Left lung (tissue), 10 donors: ENCODE data around the gene BEST4. TPM values are rescaled to one million over a fixed set of nuclear protein-coding genes. Genes with fewer than 3 reads are reported as not detected.

Experiments
- ATAC-seq: fragments of 200-7000 bp; cut with Tn5 transposase; one replicate; pipeline ENCODE4 v1.9.1; 2020; ENCODE audit warnings: moderate library complexity
- DNase-seq, 4 donors: peaks; one replicate each; pipeline ENCODE4 v3.0.0-alpha.2; 2013 to 2020
- H3K27ac ChIP-seq, 2 donors: fragments of 200-600 bp; sonication (generic) in 1 of 2; one replicate each; pipeline versions ENCODE4 v1.5.0 to v1.8.0; 2020 to 2021
- H3K27me3 ChIP-seq, 2 donors: fragments of 200-600 bp; sonication (generic) in 1 of 2; one replicate each; pipeline versions ENCODE4 v1.5.0 to v1.8.0; 2020 to 2021
- H3K36me3 ChIP-seq, 2 donors: fragments of 200-600 bp; sonication (generic) in 1 of 2; one replicate each; pipeline versions ENCODE4 v1.5.0 to v1.8.0; 2020 to 2021
- H3K4me1 ChIP-seq, 2 donors: fragments of 200-600 bp; one replicate each; pipeline ENCODE4 v1.8.0; 2021
- H3K4me3 ChIP-seq, 2 donors: fragments of 200-600 bp; sonication (generic) in 1 of 2; one replicate each; pipeline versions ENCODE4 v1.5.0 to v1.8.0; 2020 to 2021; ENCODE audit warnings: mild to moderate bottlenecking in 1 of 2
- H3K9me3 ChIP-seq, 2 donors: fragments of 200-600 bp; sonication (generic) in 1 of 2; one replicate each; pipeline versions ENCODE4 v1.5.0 to v1.8.0; 2020 to 2021
- intact Hi-C, 2 donors: fragments of 100-400 bp; cut with DNase I; formaldehyde crosslinking; loops; one replicate each; pipeline versions ENCODE4 v1.11.2 to v1.14.2; 2022
- polyA plus RNA-seq, 6 donors: library from polyadenylated mRNA; unstranded; fragments of 120-200 nt; gene quantifications; one replicate each; pipeline ENCODE4 v1.2.1, GENCODE V29; 2013; ENCODE audit not compliant: insufficient read length in 6 of 6
- total RNA-seq, 2 donors: library from RNA; stranded (reverse); fragmentation: NEBNext Ultra II Directional; extraction: Animal tissue kit (Norgen Biotek cat#: 25700); gene quantifications; one replicate each; pipeline ENCODE4 v1.2.1, GENCODE V29; 2021
- TF ChIP-seq, protein P1 (sequence below), 2 donors: fragments of 200-600 bp; sonication (generic) in 1 of 2; IDR thresholded peaks; one replicate each; pipeline versions ENCODE4 v1.5.0 to v1.8.0; 2021; ENCODE audit warnings: antibody characterized with exemption in 2 of 2
- donor health status: DM: no; HTN: yes; CAD: no.
- donor health status: DM: no; HTN: no; CAD: no.

BEST4 gene
- total and polyA plus RNA-seq, 8 donors = 0.23 to 1.2 (median 0.90) TPM

DNA sequence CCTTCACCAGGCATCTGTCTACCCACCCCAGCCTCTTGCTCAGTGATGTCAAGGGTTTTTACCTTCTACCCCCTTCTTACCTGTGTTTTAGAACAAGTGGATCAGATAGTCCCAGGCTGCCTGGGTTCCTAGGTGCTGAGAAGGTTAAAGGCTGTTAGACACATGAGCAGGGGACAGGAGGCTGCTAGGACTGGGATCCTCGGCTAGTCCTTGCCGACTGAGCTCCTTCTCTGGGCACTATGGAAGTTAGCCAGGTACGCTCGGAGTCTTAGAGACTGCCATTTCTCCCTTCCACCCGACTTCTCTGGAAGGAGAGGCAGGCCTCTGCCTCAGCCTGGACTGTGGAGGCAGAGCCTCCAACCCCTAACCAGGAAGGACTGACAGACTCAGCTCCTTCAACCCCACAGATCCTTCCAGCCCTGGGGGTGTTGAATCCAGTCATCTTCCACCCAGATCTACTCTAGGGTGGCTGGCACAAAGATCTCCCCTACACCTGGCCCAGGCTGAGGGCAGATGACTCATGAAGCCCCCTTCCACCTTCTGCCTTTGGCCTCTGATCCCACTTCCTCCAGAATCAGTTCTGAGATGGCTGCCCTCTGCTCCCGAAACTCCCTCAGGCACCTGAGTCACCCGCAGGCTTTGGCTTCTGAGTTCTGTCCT, 18.9 kb upstream of the BEST4 start, which contains the start of gene DYNLT4:
Gene DYNLT4 (minus strand): TSS at position 648 of the 660 bp plus-strand sequence. CDS start 683 bp downstream, outside the sequence.
- intact Hi-C loops = no loop called here
- Histone ChIP-seq H3K27me3 (no peaks in the 10 kb centered on the region), H3K9me3 (no peaks in the 10 kb centered on the region), H3K4me1 (peaks cover 43 to 100% of the 10 kb centered on the region in 2 donors), H3K4me3 (peak within 1 kb of the TSS in 1 of 2 donors; percentile 25), H3K36me3 (peaks cover 0 to 51% of the 10 kb centered on the region in 2 donors), H3K27ac (peak within 1 kb of the TSS; percentile 97 to 99)
- TF ChIP-seq, protein P1, sequence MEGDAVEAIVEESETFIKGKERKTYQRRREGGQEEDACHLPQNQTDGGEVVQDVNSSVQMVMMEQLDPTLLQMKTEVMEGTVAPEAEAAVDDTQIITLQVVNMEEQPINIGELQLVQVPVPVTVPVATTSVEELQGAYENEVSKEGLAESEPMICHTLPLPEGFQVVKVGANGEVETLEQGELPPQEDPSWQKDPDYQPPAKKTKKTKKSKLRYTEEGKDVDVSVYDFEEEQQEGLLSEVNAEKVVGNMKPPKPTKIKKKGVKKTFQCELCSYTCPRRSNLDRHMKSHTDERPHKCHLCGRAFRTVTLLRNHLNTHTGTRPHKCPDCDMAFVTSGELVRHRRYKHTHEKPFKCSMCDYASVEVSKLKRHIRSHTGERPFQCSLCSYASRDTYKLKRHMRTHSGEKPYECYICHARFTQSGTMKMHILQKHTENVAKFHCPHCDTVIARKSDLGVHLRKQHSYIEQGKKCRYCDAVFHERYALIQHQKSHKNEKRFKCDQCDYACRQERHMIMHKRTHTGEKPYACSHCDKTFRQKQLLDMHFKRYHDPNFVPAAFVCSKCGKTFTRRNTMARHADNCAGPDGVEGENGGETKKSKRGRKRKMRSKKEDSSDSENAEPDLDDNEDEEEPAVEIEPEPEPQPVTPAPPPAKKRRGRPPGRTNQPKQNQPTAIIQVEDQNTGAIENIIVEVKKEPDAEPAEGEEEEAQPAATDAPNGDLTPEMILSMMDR (IDR thresholded peaks at IDR 0.05) = no peak
- DNase-seq = no peak
- no peak for ATAC-seq

DNA sequence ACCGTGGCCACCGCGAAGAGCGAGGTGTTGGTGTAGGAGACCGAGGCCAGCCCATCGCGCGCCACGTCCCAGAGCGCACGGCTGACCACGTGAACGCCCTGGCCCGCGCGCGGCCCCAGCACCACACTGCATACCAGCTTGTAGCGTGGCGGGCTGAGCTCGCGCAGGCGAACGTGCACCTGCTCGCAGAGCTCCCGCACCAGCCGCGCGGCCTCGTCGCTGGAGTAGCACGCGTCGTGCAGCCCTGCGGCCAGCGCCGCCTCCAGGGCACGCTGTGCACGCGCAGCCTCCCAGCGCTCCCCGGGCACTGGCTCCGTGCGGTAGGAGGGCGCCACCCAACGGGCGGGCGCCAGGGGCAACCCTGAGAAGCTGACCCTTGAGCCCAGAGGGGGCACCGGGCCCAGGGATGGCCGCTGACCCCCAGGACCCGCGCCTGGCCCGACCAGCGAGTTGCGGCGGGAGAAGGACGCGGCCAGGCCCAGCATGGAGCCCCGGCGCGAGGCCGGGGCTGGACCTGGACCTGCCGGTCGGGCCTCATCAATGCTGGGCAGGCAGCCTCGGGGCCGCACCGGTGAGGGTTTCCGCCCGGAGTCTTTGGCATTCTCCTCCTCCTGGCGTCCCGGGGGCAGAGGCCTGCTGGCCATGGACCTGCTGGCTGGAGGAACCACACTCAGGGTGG, 18.2 kb upstream of the BEST4 start:
- DNase-seq = peak in 2 of 4 donors; percentile 34 to 81
- Histone ChIP-seq H3K27me3 (no peaks in the 10 kb centered on the region), H3K4me3 (peak overlapping the region in 1 of 2 donors; percentile 16), H3K9me3 (no peaks in the 10 kb centered on the region), H3K36me3 (peaks cover 0 to 51% of the 10 kb centered on the region in 2 donors), H3K4me1 (peaks cover 43 to 95% of the 10 kb centered on the region in 2 donors), H3K27ac (peak overlapping the region; percentile 97 to 99)
- TF ChIP-seq, protein P1 (IDR thresholded peaks at IDR 0.05) = no peak
- no peak for ATAC-seq
- intact Hi-C loops = no loop called here

DNA sequence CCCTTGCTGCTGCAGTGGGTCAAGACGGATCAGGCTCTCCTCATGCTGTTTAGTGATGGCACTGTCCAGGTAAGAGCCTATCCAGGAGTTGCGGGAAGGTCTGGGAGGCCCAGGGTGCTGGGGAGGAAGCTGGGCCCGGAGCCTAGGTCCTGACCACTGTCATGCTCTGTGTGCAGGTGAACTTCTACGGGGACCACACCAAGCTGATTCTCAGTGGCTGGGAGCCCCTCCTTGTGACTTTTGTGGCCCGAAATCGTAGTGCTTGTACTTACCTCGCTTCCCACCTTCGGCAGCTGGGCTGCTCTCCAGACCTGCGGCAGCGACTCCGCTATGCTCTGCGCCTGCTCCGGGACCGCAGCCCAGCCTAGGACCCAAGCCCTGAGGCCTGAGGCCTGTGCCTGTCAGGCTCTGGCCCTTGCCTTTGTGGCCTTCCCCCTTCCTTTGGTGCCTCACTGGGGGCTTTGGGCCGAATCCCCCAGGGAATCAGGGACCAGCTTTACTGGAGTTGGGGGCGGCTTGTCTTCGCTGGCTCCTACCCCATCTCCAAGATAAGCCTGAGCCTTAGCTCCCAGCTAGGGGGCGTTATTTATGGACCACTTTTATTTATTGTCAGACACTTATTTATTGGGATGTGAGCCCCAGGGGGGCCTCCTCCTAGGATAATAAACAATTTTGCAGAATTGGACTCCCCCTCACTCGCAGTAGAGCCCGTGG, 17.5 kb upstream of the BEST4 start:
- DNase-seq (peak in 2 of 4 donors; percentile 30 to 78), ATAC-seq (no peak)
- intact Hi-C loops = no loop called here
- peaks cover 43 to 88% of the 10 kb centered on the region in 2 donors for H3K4me1 ChIP-seq
- H3K36me3 ChIP-seq = peaks cover 0 to 51% of the 10 kb centered on the region in 2 donors
- TF ChIP-seq, protein P1 (IDR thresholded peaks at IDR 0.05) = no peak
- H3K27ac ChIP-seq = peak overlapping the region; percentile 97 to 99
- H3K4me3 ChIP-seq = no peak overlapping the region
- H3K9me3 ChIP-seq = no peaks in the 10 kb centered on the region
- H3K27me3 ChIP-seq = no peaks in the 10 kb centered on the region

DNA sequence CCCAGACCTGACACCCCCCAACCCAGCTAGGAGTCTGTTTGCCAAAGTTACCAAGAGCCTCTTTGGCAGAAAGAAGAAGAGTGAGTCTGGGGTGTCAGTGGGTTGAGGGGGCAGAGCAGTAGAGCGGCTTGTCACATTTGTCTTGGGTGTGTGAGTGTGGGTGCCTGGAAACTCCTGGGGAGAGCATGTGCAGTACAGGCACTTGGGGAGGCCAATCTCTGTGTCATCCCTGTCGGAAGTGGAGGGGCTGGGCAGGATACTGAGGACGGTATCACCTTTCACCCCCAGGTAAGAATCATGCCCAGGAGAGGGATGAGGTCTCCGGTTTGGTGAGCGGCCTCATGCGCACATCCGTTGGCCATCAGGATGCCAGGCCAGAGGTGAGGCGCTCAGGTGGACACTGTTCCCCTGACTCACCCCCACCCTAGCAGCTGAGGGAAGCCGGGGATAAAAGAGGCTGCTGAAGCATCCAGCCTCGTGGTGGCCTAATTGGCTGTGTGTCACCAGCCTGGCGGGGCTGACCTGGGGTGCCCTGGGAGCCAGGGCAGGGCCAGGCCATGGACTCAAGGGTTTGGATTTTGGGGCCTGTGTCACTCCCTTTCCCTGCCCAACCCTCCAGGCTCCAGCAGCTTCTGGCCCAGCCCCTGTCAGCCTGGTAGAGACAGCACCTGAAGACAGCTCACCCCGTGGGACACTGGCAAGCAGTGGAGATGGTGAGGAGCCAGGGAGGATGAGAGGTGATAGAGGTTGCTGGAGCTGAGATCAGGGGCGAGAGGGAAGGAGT, 15.5 kb upstream of the BEST4 start:
- Histone ChIP-seq H3K36me3 (peaks cover 0 to 51% of the 10 kb centered on the region in 2 donors), H3K27ac (peak overlapping the region; percentile 29 to 98), H3K4me3 (peak overlapping the region in 1 of 2 donors; percentile 97), H3K9me3 (no peaks in the 10 kb centered on the region), H3K4me1 (peaks cover 25 to 80% of the 10 kb centered on the region in 2 donors), H3K27me3 (no peaks in the 10 kb centered on the region)
- intact Hi-C loops = no loop called here
- ATAC-seq = no peak
- DNase-seq = peak in 2 of 4 donors; percentile 31 to 51
- TF ChIP-seq, protein P1 (IDR thresholded peaks at IDR 0.05) = no peak
